K562 (cell line): ENCODE results near the gene SLC25A4.

Experiments
- CREBBP ChIP-seq: IDR thresholded peaks from one replicate; pipeline ENCODE4 v1.6.1; 2012; ENCODE audit warnings: low read depth, mild to moderate bottlenecking, control low read depth, inconsistent platforms, low read length
- CTCF ChIP-seq, 3 experiments: IDR thresholded peaks in 2 of 3; conservative IDR thresholded peaks in 1 of 3; 2 replicates each; pipeline ENCODE4 v1.5.1; 2011 to 2012; ENCODE audit warnings: low read length in 3 of 3, mild to moderate bottlenecking in 3 of 3, control low read depth in 2 of 3, improper control_type of control experiment in 1 of 3, inconsistent platforms in 1 of 3, low read depth in 1 of 3, mixed read lengths in 1 of 3, moderate library complexity in 1 of 3; ENCODE audit not compliant: insufficient read depth in 2 of 3
- EZH2 ChIP-seq: IDR thresholded peaks from 2 replicates; pipeline ENCODE4 v1.6.1; 2012; ENCODE audit warnings: low read depth, mild to moderate bottlenecking, inconsistent platforms, low read length, borderline replicate concordance
- JUN ChIP-seq, 2 experiments: sonication (generic) in 1 of 2; formaldehyde crosslinking in 1 of 2; IDR thresholded peaks; 2 replicates each; pipeline versions ENCODE4 v1.6.1 to v1.8.0; 2012 to 2022; ENCODE audit warnings: borderline replicate concordance in 2 of 2, mild to moderate bottlenecking in 2 of 2, improper control_type of control experiment in 1 of 2, low read depth in 1 of 2, low read length in 1 of 2, missing genetic modification reagents in 1 of 2
- MAFK ChIP-seq: IDR thresholded peaks from 2 replicates; pipeline ENCODE4 v1.6.1; 2011; ENCODE audit warnings: low read length, improper control_type of control experiment
- ZBTB1 ChIP-seq: sonication (generic); formaldehyde crosslinking; IDR thresholded peaks from 2 replicates; pipeline ENCODE4 v1.8.1; 2023; ENCODE audit warnings: missing genetic modification reagents, low read depth, mild to moderate bottlenecking, borderline replicate concordance
- ZZZ3 ChIP-seq: fragments of 450-650 bp; IDR thresholded peaks from 2 replicates; pipeline ENCODE4 v1.6.1; 2016; ENCODE audit warnings: antibody characterized with exemption, mild to moderate bottlenecking, moderate library complexity

- no peak for TF ChIP-seq MAFK
- no peak for TF ChIP-seq EZH2
- no peak for TF ChIP-seq JUN (IDR thresholded peaks at IDR 0.05; ENCODE audit: borderline replicate concordance, low read depth, low read length)
- no peak for TF ChIP-seq JUN (CRISPR knock-in tag; IDR thresholded peaks at IDR 0.05; ENCODE audit: borderline replicate concordance)
- no peak for TF ChIP-seq CTCF (IDR thresholded peaks at IDR 0.05 in 2 of 3, conservative IDR thresholded peaks at IDR 0.05 in 1 of 3; ENCODE audit: insufficient read depth in 2 of 3, low read depth in 1 of 3, low read length in 3 of 3)
- TF ChIP-seq ZZZ3, result no peak
- no peak for TF ChIP-seq CREBBP
- no peak for TF ChIP-seq ZBTB1 (CRISPR knock-in tag)
Measured at GRCh38 chr4:185101354-185101890, 41.6 kb upstream of the SLC25A4 start.
